ENCODE results near the gene RALGAPB.

RALGAPB gene

DNA sequence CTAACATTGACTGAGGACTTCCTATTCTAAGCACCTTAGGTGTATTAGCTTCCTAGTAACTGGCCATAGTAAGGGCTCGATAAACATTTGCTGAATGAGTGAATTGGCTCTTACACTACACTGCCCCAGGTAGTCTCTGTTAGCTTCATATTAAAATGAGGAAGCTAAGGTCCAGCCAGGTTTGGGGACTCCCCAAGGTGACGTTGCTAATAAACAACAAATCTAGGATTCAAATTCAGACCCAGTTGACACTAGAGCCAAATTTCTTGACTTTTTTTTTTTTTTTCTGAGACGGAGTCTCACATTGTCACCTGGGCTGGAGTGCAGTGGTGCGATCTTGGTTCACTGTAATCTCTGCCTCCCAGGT, 145.2 kb downstream of the RALGAPB start:
- TF ChIP-seq, protein P1, sequence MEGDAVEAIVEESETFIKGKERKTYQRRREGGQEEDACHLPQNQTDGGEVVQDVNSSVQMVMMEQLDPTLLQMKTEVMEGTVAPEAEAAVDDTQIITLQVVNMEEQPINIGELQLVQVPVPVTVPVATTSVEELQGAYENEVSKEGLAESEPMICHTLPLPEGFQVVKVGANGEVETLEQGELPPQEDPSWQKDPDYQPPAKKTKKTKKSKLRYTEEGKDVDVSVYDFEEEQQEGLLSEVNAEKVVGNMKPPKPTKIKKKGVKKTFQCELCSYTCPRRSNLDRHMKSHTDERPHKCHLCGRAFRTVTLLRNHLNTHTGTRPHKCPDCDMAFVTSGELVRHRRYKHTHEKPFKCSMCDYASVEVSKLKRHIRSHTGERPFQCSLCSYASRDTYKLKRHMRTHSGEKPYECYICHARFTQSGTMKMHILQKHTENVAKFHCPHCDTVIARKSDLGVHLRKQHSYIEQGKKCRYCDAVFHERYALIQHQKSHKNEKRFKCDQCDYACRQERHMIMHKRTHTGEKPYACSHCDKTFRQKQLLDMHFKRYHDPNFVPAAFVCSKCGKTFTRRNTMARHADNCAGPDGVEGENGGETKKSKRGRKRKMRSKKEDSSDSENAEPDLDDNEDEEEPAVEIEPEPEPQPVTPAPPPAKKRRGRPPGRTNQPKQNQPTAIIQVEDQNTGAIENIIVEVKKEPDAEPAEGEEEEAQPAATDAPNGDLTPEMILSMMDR (IDR thresholded peaks at IDR 0.05; ENCODE audit: insufficient read depth, low read depth, low read length, missing control alignments): no peak
- H3K4me3 ChIP-seq (ENCODE audit: low read length): no peak overlapping the region
- no peak for DNase-seq (ENCODE audit: low read depth)

DNA sequence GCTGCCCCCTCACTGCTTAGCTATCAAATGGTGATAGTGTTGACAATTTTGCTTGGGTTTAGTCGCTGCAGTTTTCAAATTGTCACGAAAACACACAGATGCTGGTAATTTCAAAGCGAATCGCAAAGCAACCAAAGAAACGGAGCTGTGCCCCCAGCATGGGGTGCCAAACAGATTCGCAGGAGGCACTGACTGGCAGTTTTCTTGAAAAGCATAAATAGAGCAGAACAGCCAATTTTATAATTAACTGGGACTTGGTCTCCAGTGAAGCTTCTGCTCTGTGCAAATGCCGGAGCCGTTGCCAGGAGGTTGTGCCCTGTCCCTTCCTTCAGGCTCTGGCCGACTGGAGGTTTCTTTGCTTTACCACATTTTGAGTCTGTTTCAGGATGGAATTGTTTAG, 147.8 kb downstream of the RALGAPB start:
- TF ChIP-seq, protein P1 (IDR thresholded peaks at IDR 0.05; ENCODE audit: insufficient read depth, low read depth, low read length, missing control alignments): no peak
- no peak for DNase-seq (ENCODE audit: low read depth)
- H3K4me3 ChIP-seq (ENCODE audit: low read length): no peak overlapping the region

DNA sequence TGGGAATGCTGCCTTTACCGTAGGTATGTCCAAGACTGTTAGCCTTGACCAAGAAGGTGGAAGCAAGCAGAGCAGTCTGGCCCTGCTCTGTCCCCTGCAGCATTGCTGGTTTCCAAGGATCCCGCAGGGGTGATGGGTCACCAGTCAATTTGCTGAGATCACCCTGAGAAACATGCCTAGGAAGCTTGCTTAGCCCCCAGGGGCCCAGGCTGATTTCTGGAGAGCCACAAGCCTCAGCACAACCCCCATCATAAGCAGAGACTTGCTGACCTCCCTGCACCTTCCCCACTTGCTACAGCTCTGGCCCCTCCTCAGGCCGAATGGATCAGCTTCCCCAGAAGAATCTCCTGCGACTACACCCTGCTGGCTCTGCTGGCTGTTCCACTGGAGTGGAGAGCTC, 150.4 kb downstream of the RALGAPB start:
- TF ChIP-seq, protein P1 (IDR thresholded peaks at IDR 0.05; ENCODE audit: insufficient read depth, low read depth, low read length, missing control alignments): no peak
- no peak overlapping the region for H3K4me3 ChIP-seq (ENCODE audit: low read length)
- DNase-seq (ENCODE audit: low read depth): no peak

DNA sequence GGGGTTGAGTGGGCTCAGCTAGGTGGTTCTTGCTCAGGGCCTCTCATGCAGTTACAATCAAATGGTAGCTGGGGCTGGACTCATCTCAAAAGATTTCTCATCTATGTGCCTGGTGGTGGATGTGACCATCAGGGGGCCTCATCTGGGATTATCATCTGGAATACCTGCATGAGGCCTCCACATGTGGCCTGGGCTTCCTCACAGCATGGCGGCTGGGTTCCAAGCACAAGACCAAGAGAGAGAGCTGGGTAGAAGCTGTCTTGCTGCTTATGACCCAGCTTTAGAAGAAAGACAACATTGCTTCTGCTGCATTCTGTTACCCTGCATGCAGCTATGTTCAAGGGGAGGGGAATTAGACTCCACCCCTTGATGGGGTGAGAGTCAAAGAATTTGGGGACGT, 151.4 kb downstream of the RALGAPB start:
- TF ChIP-seq, protein P1 (IDR thresholded peaks at IDR 0.05; ENCODE audit: insufficient read depth, low read depth, low read length, missing control alignments): no peak
- no peak for DNase-seq (ENCODE audit: low read depth)
- H3K4me3 ChIP-seq (ENCODE audit: low read length): no peak overlapping the region

DNA sequence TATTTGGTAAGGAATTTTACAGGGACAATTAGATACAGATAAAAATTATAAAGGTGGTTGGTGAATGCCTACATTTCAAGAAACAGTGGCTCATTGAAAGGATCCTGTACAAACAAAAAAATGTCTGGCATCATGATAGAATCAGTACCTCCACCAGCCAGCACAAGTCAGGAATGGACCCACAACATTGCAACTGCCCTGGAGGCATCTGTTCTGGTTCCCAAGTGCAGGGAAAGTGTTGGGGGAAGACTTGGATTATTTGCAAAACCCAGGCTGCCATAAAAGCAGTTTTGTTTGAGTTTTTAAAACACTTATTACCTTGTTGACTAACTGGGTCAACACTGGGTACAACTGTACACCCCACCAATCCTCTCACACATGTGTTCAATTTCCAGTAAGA, 153.3 kb downstream of the RALGAPB start:
- TF ChIP-seq, protein P1 (IDR thresholded peaks at IDR 0.05; ENCODE audit: insufficient read depth, low read depth, low read length, missing control alignments): no peak
- H3K4me3 ChIP-seq (ENCODE audit: low read length): no peak overlapping the region
- DNase-seq (ENCODE audit: low read depth): no peak

DNA sequence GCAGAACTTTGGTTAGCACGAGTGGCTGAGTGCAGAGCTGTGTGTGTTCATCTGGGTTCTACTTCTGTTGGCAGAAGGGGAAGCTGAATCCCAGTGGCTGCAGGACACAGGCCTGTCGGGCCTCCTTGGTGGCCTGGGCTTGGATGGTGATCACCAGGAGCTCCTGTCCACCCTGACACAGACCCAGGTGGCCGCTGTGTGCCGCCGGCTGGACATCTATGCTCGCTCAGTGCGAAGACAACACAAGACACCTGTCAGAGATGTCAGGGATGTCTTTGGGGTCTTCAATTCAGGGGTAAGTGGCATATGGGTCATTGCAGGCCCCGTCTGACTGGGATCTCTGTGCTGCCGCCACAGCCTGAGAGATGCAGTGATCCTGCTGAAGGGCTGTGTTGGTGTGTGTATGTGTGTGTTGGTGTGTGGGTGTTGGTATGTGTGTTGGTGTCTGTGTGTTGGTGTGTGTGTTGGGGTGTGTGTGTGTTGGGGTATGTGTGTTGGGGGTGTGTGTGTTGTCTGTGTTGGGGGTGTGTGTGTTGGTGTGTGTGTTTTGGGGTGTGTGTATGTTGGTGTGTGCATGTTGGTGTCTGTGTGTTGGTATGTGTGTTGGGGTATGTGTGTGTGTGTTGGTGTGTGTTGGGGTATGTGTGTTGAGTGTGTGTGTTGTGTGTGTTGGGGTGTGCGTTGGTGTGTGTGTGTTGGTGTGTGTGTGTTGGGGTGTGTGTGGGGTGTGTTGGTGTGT, 154.4 kb downstream of the RALGAPB start:
- H3K4me3 ChIP-seq (ENCODE audit: low read length): no peak overlapping the region
- DNase-seq (ENCODE audit: low read depth): no peak
- TF ChIP-seq, protein P1 (IDR thresholded peaks at IDR 0.05; ENCODE audit: insufficient read depth, low read depth, low read length, missing control alignments): no peak

Data from epithelial cell of esophagus (primary cell).